ENCODE data around the gene CABLES2. TPM values are rescaled to one million over a fixed set of nuclear protein-coding genes. Genes with fewer than 3 reads are reported as not detected.
A peak's percentile ranks its signal among the peaks of the same experiment; 100 is the strongest.

Gene CABLES2
- total and polyA plus RNA-seq, 2 of the 4 experiments (the other 2 are of a cell fraction) = 1.4 to 5.1 TPM

- Histone ChIP-seq H2BK120ac (ENCODE audit: low read depth, low read length) (no peak overlapping the region), H3K18ac (ENCODE audit: low read depth, low read length) (no peak overlapping the region), H4K8ac (ENCODE audit: low read depth in 2 of 2, low read length in 2 of 2) (no peak overlapping the region), H3K9ac (ENCODE audit: low read depth, low read length) (no peak overlapping the region), H3K14ac (replicated peaks; ENCODE audit: low read depth, low read length) (no peak overlapping the region), H4K5ac (ENCODE audit: low read depth, low read length) (no peak overlapping the region), H2BK5ac (ENCODE audit: low read depth, low read length, poor library complexity, severe bottlenecking) (no peak overlapping the region), H2BK20ac (ENCODE audit: low read depth, low read length) (no peak overlapping the region), H4K91ac (ENCODE audit: insufficient read depth, low read depth, low read length) (no peak overlapping the region), H3K9me3 (ENCODE audit: control insufficient read depth, insufficient read depth, low read length) (no peaks in the 10 kb centered on the region), H2AK9ac (replicated peaks; ENCODE audit: low read depth, low read length, poor library complexity) (peak overlapping the region; percentile 55), H3K27me3 (ENCODE audit: control insufficient read depth, insufficient read depth, low read length) (no peaks in the 10 kb centered on the region), H3K4me1 (ENCODE audit: control insufficient read depth, insufficient read depth, low read length) (peaks cover 30% of the 10 kb centered on the region), H3K79me1 (ENCODE audit: low read depth in 1 of 2, low read length in 2 of 2) (peaks cover 5 to 28% of the 10 kb centered on the region in 2 experiments; a peak in 2 of 4 replicates), H3K56ac (ENCODE audit: extremely low read depth, insufficient read depth, low read length) (no peak overlapping the region), H2AK5ac (ENCODE audit: low read depth, low read length) (no peak overlapping the region), H3K27ac (ENCODE audit: insufficient read depth, low read length) (no peak overlapping the region), H2BK15ac (ENCODE audit: low read depth, low read length) (no peak overlapping the region), H3K9me1 (ENCODE audit: insufficient read depth, low read length) (peaks cover 16% of the 10 kb centered on the region), H2AFZ (replicated peaks; ENCODE audit: low read length, poor library complexity) (peak overlapping the region; percentile 78), H3K4me2 (ENCODE audit: low read depth, low read length) (no peak overlapping the region), H3K23ac (ENCODE audit: low read depth, low read length) (no peak overlapping the region), H3K4ac (ENCODE audit: low read depth, low read length) (peak overlapping the region; percentile 16; the same call in 1 of the 2 replicates), H3K4me3 (ENCODE audit: insufficient read depth, low read depth, low read length) (no peak overlapping the region), H4K20me1 (ENCODE audit: insufficient read depth, low read length) (peaks cover 9% of the 10 kb centered on the region), H3K36me3 (ENCODE audit: control insufficient read depth, insufficient read depth, low read length) (peaks cover 6% of the 10 kb centered on the region)
- WGBS, 2 experiments (ENCODE audit: extremely low coverage in 2 of 2, insufficient read length in 1 of 2) = 50% methylated on average over 4 of the region's 15 CpGs; no CpG with 5 or more reads in 1 of the 2 experiments
- ATAC-seq (ENCODE audit: low read depth) = no peak
- in situ Hi-C loops (cut with MboI; ENCODE audit: low sequenced_read_pairs) = loop anchor here (25.0 kb wide), 1 partner anchor 365 kb away; no protein-coding TSS in a partner anchor
- TF ChIP-seq FOS (IDR thresholded peaks at IDR 0.05; ENCODE audit: low read depth, low read length) (no peak), MAFK (IDR thresholded peaks at IDR 0.05; ENCODE audit: low read depth, low read length) (no peak)
- POLR2A ChIA-PET (ENCODE audit: unreplicated experiment) = no interaction called here
- BruUV-seq (replicated peaks) = no TSS peak
- CTCF ChIA-PET = no interaction called here
- dilution Hi-C loops (cut with HindIII; ENCODE audit: low sequenced_read_pairs, unreplicated experiment) = loop anchor here (25.0 kb wide), 1 partner anchor 90 kb away; no protein-coding TSS in a partner anchor
- intact Hi-C loops (cut with micrococcal nuclease) = no loop called here
- DNase-seq = no peak
These were observed 29.4 kb downstream of the CABLES2 start for GRCh38 chr20:62377615-62378178.

All from IMR-90 (cell line).